Fibroblast of lung (primary cell): ENCODE data around the gene TIMM8B. TPM values are rescaled to one million over a fixed set of nuclear protein-coding genes. Genes with fewer than 3 reads are reported as not detected.
A peak's percentile ranks its signal among the peaks of the same experiment; 100 is the strongest.

Source experiments
- DNase-seq, 2 donors: peaks; one replicate each; pipeline versions ENCODE4 v3.0.0 to v3.0.0-alpha.2; 2010; ENCODE audit warnings: low read depth in 2 of 2
- H2AFZ ChIP-seq: 2 replicates; pipeline ENCODE4 v1.5.1; 2012; ENCODE audit warnings: low read length, control low read depth, inconsistent platforms
- H3K27ac ChIP-seq: 2 replicates; pipeline ENCODE4 v1.5.1; 2011; ENCODE audit warnings: low read length, control low read depth; ENCODE audit not compliant: insufficient read depth
- H3K27me3 ChIP-seq: 2 replicates; pipeline ENCODE4 v1.5.1; 2011; ENCODE audit warnings: mild to moderate bottlenecking, low read length; ENCODE audit not compliant: control insufficient read depth, insufficient read depth
- H3K36me3 ChIP-seq: 2 replicates; pipeline ENCODE4 v1.5.1; 2011; ENCODE audit warnings: low read length; ENCODE audit not compliant: control insufficient read depth, insufficient read depth
- H3K4me1 ChIP-seq: 2 replicates; pipeline ENCODE4 v1.5.1; 2011; ENCODE audit warnings: low read length; ENCODE audit not compliant: control insufficient read depth, insufficient read depth; ENCODE audit errors: extremely low read depth
- H3K4me2 ChIP-seq: 2 replicates; pipeline ENCODE4 v1.5.1; 2011; ENCODE audit warnings: low read length, control low read depth; ENCODE audit not compliant: insufficient read depth; ENCODE audit errors: extremely low read depth
- H3K4me3 ChIP-seq, 4 experiments: fragments of 200-600 bp in 1 of 4; sonication (generic) in 1 of 4; replicated peaks in 1 of 4; 2 replicates each; pipeline ENCODE4 v1.5.1; 2011 to 2016; ENCODE audit warnings: low read length in 4 of 4, low read depth in 3 of 4, mild to moderate bottlenecking in 3 of 4, control low read depth in 2 of 4, inconsistent platforms in 1 of 4, mixed read lengths in 1 of 4; ENCODE audit not compliant: insufficient read depth in 1 of 4; ENCODE audit errors: control extremely low read depth in 1 of 4
- H3K79me2 ChIP-seq: 2 replicates; pipeline ENCODE4 v1.5.1; 2012; ENCODE audit warnings: mild to moderate bottlenecking, low read length, inconsistent platforms; ENCODE audit not compliant: control insufficient read depth, insufficient read depth
- H3K9ac ChIP-seq: 2 replicates; pipeline ENCODE4 v1.5.1; 2011; ENCODE audit warnings: mild to moderate bottlenecking, low read length, control low read depth; ENCODE audit not compliant: insufficient read depth
- H3K9me3 ChIP-seq: 2 replicates; pipeline ENCODE4 v1.5.1; 2012; ENCODE audit warnings: low read depth, low read length; ENCODE audit not compliant: control insufficient read depth, insufficient read depth
- H4K20me1 ChIP-seq: 2 replicates; pipeline ENCODE4 v1.5.1; 2011; ENCODE audit warnings: low read length; ENCODE audit not compliant: control insufficient read depth, insufficient read depth; ENCODE audit errors: extremely low read depth
- EZH2 ChIP-seq: IDR thresholded peaks from 2 replicates; pipeline ENCODE4 v1.5.1; 2012; ENCODE audit warnings: low read length, control low read depth, mild to moderate bottlenecking; ENCODE audit errors: missing control alignments
- polyA plus RNA-seq, 2 donors: library from polyadenylated mRNA; depleted of rRNA in 1 of 2; stranded (reverse) in 1 of 2; unstranded in 1 of 2; fragments of >200 nt; gene quantifications; 2 replicates each; pipeline ENCODE4 v1.2.1, GENCODE V29; 2011 to 2012; ENCODE audit warnings: missing spikeins in 1 of 2
- total RNA-seq: library from RNA; depleted of rRNA; stranded (reverse); fragments of >200 nt; gene quantifications from 2 replicates; pipeline ENCODE4 v1.2.1, GENCODE V29; 2014
- TF ChIP-seq, protein P1 (sequence below), 2 donors: IDR thresholded peaks in 1 of 2; conservative IDR thresholded peaks in 1 of 2; 1 replicate in 1 of 2; 2 replicates in 1 of 2; pipeline ENCODE4 v1.5.1; 2011 to 2012; ENCODE audit warnings: low read length in 2 of 2, control low read depth in 1 of 2, inconsistent platforms in 1 of 2, low read depth in 1 of 2, mild to moderate bottlenecking in 1 of 2

TIMM8B gene
- total and polyA plus RNA-seq, 2 donors (not counting 1 experiment from before 2014, with no cell fraction given), result 55.3 to 61.7 TPM

DNA sequence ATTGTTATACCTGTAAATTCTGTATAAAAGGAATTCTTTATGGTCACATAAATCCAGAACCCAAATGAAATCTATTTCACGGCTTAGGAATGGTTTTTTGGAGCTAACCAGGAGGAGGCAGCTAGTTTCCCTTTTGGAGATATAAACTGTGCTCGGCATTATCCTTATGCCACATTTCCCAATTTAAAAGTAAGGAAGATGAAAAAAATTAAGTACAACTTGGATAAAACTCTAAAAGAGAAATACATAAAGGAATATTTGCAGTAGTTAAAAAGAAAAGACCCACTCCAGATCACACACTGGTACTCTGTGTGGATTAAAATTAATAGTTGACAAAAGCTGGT, 43.6 kb downstream of the TIMM8B start:
- Histone ChIP-seq H3K9ac (no peak overlapping the region), H3K4me3 (no peak overlapping the region), H3K27me3 (no peaks in the 10 kb centered on the region), H3K4me2 (no peak overlapping the region), H3K4me1 (no peaks in the 10 kb centered on the region), H3K79me2 (no peaks in the 10 kb centered on the region), H3K36me3 (peaks cover 6% of the 10 kb centered on the region), H4K20me1 (no peaks in the 10 kb centered on the region), H3K9me3 (no peaks in the 10 kb centered on the region), H3K27ac (no peak overlapping the region), H2AFZ (no peak overlapping the region)
- TF ChIP-seq EZH2, result no peak
- TF ChIP-seq, protein P1, sequence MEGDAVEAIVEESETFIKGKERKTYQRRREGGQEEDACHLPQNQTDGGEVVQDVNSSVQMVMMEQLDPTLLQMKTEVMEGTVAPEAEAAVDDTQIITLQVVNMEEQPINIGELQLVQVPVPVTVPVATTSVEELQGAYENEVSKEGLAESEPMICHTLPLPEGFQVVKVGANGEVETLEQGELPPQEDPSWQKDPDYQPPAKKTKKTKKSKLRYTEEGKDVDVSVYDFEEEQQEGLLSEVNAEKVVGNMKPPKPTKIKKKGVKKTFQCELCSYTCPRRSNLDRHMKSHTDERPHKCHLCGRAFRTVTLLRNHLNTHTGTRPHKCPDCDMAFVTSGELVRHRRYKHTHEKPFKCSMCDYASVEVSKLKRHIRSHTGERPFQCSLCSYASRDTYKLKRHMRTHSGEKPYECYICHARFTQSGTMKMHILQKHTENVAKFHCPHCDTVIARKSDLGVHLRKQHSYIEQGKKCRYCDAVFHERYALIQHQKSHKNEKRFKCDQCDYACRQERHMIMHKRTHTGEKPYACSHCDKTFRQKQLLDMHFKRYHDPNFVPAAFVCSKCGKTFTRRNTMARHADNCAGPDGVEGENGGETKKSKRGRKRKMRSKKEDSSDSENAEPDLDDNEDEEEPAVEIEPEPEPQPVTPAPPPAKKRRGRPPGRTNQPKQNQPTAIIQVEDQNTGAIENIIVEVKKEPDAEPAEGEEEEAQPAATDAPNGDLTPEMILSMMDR (conservative IDR thresholded peaks at IDR 0.05 in 1 of 2, IDR thresholded peaks at IDR 0.05 in 1 of 2; ENCODE audit: low read depth in 1 of 2, low read length in 2 of 2), result no peak
- no peak for DNase-seq

DNA sequence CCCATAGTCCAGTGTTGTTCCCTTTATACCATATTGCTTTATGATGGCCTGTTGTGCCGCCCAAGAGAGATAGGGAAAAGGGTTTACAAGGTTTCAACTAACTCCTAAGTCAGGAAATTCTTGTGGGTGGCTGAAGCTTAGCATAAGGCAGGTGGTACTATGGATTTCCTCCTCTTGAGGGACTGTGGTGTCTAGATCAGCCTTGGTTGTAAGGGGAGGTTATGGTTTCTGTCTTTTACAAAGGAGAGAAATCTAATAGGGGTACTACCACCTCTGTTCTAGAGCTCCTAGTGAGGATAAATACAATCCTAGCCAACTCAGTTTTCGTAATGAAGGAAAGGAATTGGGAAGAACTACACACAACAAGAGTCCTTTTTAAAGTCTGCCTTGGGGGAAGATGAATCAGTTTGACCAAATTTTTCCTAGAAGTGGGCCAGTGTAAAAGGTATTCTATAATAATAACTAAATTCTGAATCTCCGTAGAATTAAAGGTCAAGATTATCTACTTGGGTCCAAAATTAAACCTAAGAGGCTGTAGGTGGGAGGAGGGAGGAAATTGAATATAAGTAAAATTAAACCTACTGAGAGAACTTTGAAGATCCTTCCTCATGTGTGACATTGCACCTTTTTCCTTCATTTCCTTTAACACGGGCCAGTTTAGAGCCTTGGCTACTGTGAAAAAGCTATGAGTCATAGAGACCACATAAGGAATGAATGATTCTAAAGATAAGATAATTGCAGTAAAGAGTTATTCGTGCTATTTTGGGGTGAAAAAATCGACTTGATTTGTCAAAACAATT, 44.2 kb downstream of the TIMM8B start:
- no peaks in the 10 kb centered on the region for H3K27me3 ChIP-seq
- H3K4me3 ChIP-seq, result no peak overlapping the region
- peaks cover 9% of the 10 kb centered on the region for H3K36me3 ChIP-seq
- H4K20me1 ChIP-seq, result no peaks in the 10 kb centered on the region
- H3K9ac ChIP-seq, result no peak overlapping the region
- H3K4me2 ChIP-seq, result no peak overlapping the region
- no peaks in the 10 kb centered on the region for H3K9me3 ChIP-seq
- no peaks in the 10 kb centered on the region for H3K79me2 ChIP-seq
- peak; percentile 12 to 82 for DNase-seq
- TF ChIP-seq, protein P1 (conservative IDR thresholded peaks at IDR 0.05 in 1 of 2, IDR thresholded peaks at IDR 0.05 in 1 of 2; ENCODE audit: low read depth in 1 of 2, low read length in 2 of 2), result no peak
- no peak for TF ChIP-seq EZH2
- no peak overlapping the region for H2AFZ ChIP-seq
- no peak overlapping the region for H3K27ac ChIP-seq
- no peaks in the 10 kb centered on the region for H3K4me1 ChIP-seq

DNA sequence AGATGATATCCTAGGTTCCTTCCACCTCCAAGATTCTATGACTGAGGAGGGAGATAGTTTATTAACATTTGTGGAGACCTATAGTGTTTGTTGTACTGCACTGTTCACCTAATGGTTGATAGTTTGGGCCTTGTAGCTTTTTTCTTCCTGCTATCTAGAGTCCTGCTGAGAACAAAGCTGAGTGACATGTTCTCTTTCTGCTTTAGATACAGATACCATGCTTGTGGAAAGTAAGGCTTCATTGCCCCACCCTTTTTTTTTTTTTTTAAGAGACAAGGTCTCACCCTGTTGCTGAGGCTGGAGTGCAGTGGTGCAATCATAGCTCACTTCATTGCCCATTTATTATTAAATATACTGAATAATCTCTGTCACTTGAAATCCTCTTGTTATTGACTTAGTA, 49.0 kb downstream of the TIMM8B start:
- no peak overlapping the region for H3K27ac ChIP-seq
- H3K79me2 ChIP-seq, result no peaks in the 10 kb centered on the region
- peaks cover 7% of the 10 kb centered on the region for H3K36me3 ChIP-seq
- no peaks in the 10 kb centered on the region for H3K27me3 ChIP-seq
- TF ChIP-seq, protein P1 (conservative IDR thresholded peaks at IDR 0.05 in 1 of 2, IDR thresholded peaks at IDR 0.05 in 1 of 2; ENCODE audit: low read depth in 1 of 2, low read length in 2 of 2), result no peak
- no peak for TF ChIP-seq EZH2
- H3K9me3 ChIP-seq, result no peaks in the 10 kb centered on the region
- no peak for DNase-seq
- no peaks in the 10 kb centered on the region for H3K4me1 ChIP-seq
- no peak overlapping the region for H2AFZ ChIP-seq
- H3K4me3 ChIP-seq, result no peak overlapping the region
- no peak overlapping the region for H3K9ac ChIP-seq
- H4K20me1 ChIP-seq, result no peaks in the 10 kb centered on the region
- H3K4me2 ChIP-seq, result no peak overlapping the region

Other genes with a start within 250 kb of the TIMM8B start
- 26.5 and 30.9 TPM in 2 replicates for gene ALG9, start 215.2 kb downstream of the TIMM8B start, total RNA-seq
- gene ALG9, start 215.2 kb downstream of the TIMM8B start, polyA plus RNA-seq, result 33.4 and 43.8 TPM in 2 replicates
- 1.8 and 2.6 TPM in 2 replicates for gene FDXACB1, start 207.6 kb downstream of the TIMM8B start, total RNA-seq
- 1.7 and 3.4 TPM in 2 replicates for gene FDXACB1, start 207.6 kb downstream of the TIMM8B start, polyA plus RNA-seq
- 16.9 and 19.3 TPM in 2 replicates for gene CFAP68, start 207.2 kb downstream of the TIMM8B start, total RNA-seq
- 21.1 and 23.0 TPM in 2 replicates for gene CFAP68, start 207.2 kb downstream of the TIMM8B start, polyA plus RNA-seq
- gene CRYAB, start 175.0 kb downstream of the TIMM8B start, total RNA-seq, result 28.5 and 51.2 TPM in 2 replicates
- 30.0 and 48.1 TPM in 2 replicates for gene CRYAB, start 175.0 kb downstream of the TIMM8B start, polyA plus RNA-seq
- 2.1 and 2.8 TPM in 2 replicates for gene HSPB2, start 174.0 kb downstream of the TIMM8B start, total RNA-seq
- gene HSPB2, start 174.0 kb downstream of the TIMM8B start, polyA plus RNA-seq, result 0.94 and 2.5 TPM in 2 replicates
- gene C11orf52, start 167.8 kb downstream of the TIMM8B start, total RNA-seq, result 0.51 and 0.99 TPM in 2 replicates
- 0.32 and 1.3 TPM in 2 replicates for gene C11orf52, start 167.8 kb downstream of the TIMM8B start, polyA plus RNA-seq
- gene DIXDC1, start 149.4 kb downstream of the TIMM8B start, total RNA-seq, result 18.2 and 19.8 TPM in 2 replicates
- 8.4 and 14.3 TPM in 2 replicates for gene DIXDC1, start 149.4 kb downstream of the TIMM8B start, polyA plus RNA-seq
- 26.2 and 33.9 TPM in 2 replicates for gene DLAT, start 61.3 kb downstream of the TIMM8B start, total RNA-seq
- 37.8 and 48.8 TPM in 2 replicates for gene DLAT, start 61.3 kb downstream of the TIMM8B start, polyA plus RNA-seq
- 1.5 TPM in 2 replicates for gene PIH1D2, start 12.7 kb downstream of the TIMM8B start, total RNA-seq
- gene PIH1D2, start 12.7 kb downstream of the TIMM8B start, polyA plus RNA-seq, result 1.7 and 1.9 TPM in 2 replicates
- 25.8 and 26.2 TPM in 2 replicates for gene NKAPD1, start 12.5 kb downstream of the TIMM8B start, total RNA-seq
- gene NKAPD1, start 12.5 kb downstream of the TIMM8B start, polyA plus RNA-seq, result 24.1 and 27.5 TPM in 2 replicates
- gene SDHD, start 117 bp upstream of the TIMM8B start, total RNA-seq, result 186 and 203 TPM in 2 replicates
- 148 and 176 TPM in 2 replicates for gene SDHD, start 117 bp upstream of the TIMM8B start, polyA plus RNA-seq
- 0.17 and 0.26 TPM in 2 replicates for gene IL18, start 77.3 kb upstream of the TIMM8B start, total RNA-seq
- gene IL18, start 77.3 kb upstream of the TIMM8B start, polyA plus RNA-seq, result 0.23 and 0.77 TPM in 2 replicates
- 0.17 TPM in 1 of 2 replicates, not detected in the other for gene TEX12, start 80.6 kb upstream of the TIMM8B start, total RNA-seq
- gene TEX12, start 80.6 kb upstream of the TIMM8B start, polyA plus RNA-seq, result 0.09 TPM in 1 of 2 replicates, not detected in the other
- gene BCO2, start 88.8 kb upstream of the TIMM8B start, total RNA-seq, result 1.0 and 2.1 TPM in 2 replicates
- gene BCO2, start 88.8 kb upstream of the TIMM8B start, polyA plus RNA-seq, result 0.36 and 0.42 TPM in 2 replicates
- gene PTS, start 139.7 kb upstream of the TIMM8B start, total RNA-seq, result 47.5 and 69.0 TPM in 2 replicates
- gene PTS, start 139.7 kb upstream of the TIMM8B start, polyA plus RNA-seq, result 47.4 and 51.6 TPM in 2 replicates
- not detected in 2 replicates for gene PLET1, start 174.1 kb upstream of the TIMM8B start, total RNA-seq
- not detected in 2 replicates for gene PLET1, start 174.1 kb upstream of the TIMM8B start, polyA plus RNA-seq